H1 (cell line): ENCODE results near the gene NT5C1B. TPM values are rescaled to one million over a fixed set of nuclear protein-coding genes. Genes with fewer than 3 reads are reported as not detected.

Experiments used
- ATF3 ChIP-seq: IDR thresholded peaks from 2 replicates; pipeline ENCODE4 v1.6.1; 2011; ENCODE audit warnings: low read depth, mild to moderate bottlenecking, low read length; ENCODE audit not compliant: insufficient read depth
- CBX5 ChIP-seq: fragments of 300-800, 300-1000 bp; sonication (generic); IDR thresholded peaks from 2 replicates; pipeline ENCODE4 v1.7.1; 2016; ENCODE audit warnings: antibody characterized with exemption, low read length, low read depth
- CHD7 ChIP-seq: fragments of 300-600 bp; sonication (generic); IDR thresholded peaks from 2 replicates; pipeline ENCODE4 v1.7.1; 2012; ENCODE audit warnings: low read length, moderate library complexity, mild to moderate bottlenecking, inconsistent platforms; ENCODE audit not compliant: insufficient replicate concordance
- CTCF ChIP-seq, 3 experiments: IDR thresholded peaks; 1 replicate in 2 of 3; 2 replicates in 1 of 3; pipeline versions ENCODE4 v1.5.1 to v1.6.1; 2011; ENCODE audit warnings: low read length in 3 of 3, mild to moderate bottlenecking in 3 of 3, inconsistent platforms in 2 of 3, low read depth in 1 of 3, moderate library complexity in 1 of 3; ENCODE audit not compliant: insufficient read depth in 1 of 3; ENCODE audit errors: control extremely low read depth in 1 of 3
- JUND ChIP-seq: IDR thresholded peaks from 2 replicates; pipeline ENCODE4 v1.6.1; 2011; ENCODE audit warnings: mild to moderate bottlenecking, improper control_type of control experiment, low read length
- MAFK ChIP-seq: IDR thresholded peaks from 2 replicates; pipeline ENCODE4 v1.6.1; 2012; ENCODE audit warnings: low read depth, mild to moderate bottlenecking, improper control_type of control experiment, low read length
- SIRT6 ChIP-seq: IDR thresholded peaks from one replicate; pipeline ENCODE4 v1.7.1; 2012; ENCODE audit warnings: low read length, inconsistent platforms
- SP2 ChIP-seq: IDR thresholded peaks from 2 replicates; pipeline ENCODE4 v1.6.1; 2012; ENCODE audit warnings: mild to moderate bottlenecking, low read length, inconsistent platforms
- TAF1 ChIP-seq: IDR thresholded peaks from 2 replicates; pipeline ENCODE4 v1.6.1; 2011; ENCODE audit warnings: mild to moderate bottlenecking, low read depth, low read length
- YY1 ChIP-seq: IDR thresholded peaks from 2 replicates; pipeline ENCODE4 v1.6.1; 2011; ENCODE audit warnings: low read depth, mild to moderate bottlenecking, low read length
- polyA plus RNA-seq, 7 experiments: library from polyadenylated mRNA; depleted of rRNA in 3 of 7; stranded (reverse) in 5 of 7; unstranded in 2 of 7; fragments of >200 nt in 5 of 7; fragments of 200-250 nt in 2 of 7; gene quantifications; 1 replicate in 5 of 7; 2 replicates in 1 of 7; 4 replicates in 1 of 7; pipeline versions ENCODE4 v1.2.1 to v1.2.3, GENCODE V29; 2011 to 2013; ENCODE audit warnings: missing spikeins in 2 of 7, mixed read lengths in 2 of 7
- total RNA-seq: library from RNA; stranded (reverse); fragmentation: NEBNext Ultra II Directional; extraction: Animal tissue kit (Norgen Biotek cat#: 25700); gene quantifications from 2 replicates; pipeline ENCODE4 v1.2.1, GENCODE V29; 2021

The NT5C1B gene
- total and polyA plus RNA-seq, 2 of the 8 experiments (the other 6 are each of a cell fraction or from before 2014, with no cell fraction given) = not detected

- TF ChIP-seq CHD7 (no peak), SIRT6 (no peak), TAF1 (no peak), YY1 (no peak), MAFK (no peak), CTCF (IDR thresholded peaks at IDR 0.05; ENCODE audit: control extremely low read depth in 1 of 3, insufficient read depth in 1 of 3, low read depth in 1 of 3, low read length in 3 of 3) (no peak), ATF3 (no peak), JUND (no peak), CBX5 (no peak), SP2 (no peak)
Observed at GRCh38 chr2:18584608-18584954, 4.8 kb downstream of the NT5C1B start (continued).
